OCI-LY7 (cell line): Measurements from ENCODE around the gene KLHL33. TPM values are rescaled to one million over a fixed set of nuclear protein-coding genes. Genes with fewer than 3 reads are reported as not detected.

Experiments
- BruUV-seq: library from RNA; stranded (reverse); fragments of 400-500 nt; replicated peaks from 2 replicates; lab custom pipeline; 2021; lab: Mats Ljungman, UMichigan
- CTCF ChIA-PET: fragments of 300-600 bp; sonication (Branson Sonifier 250); formaldehyde crosslinking; loops from one replicate; lab custom pipeline; 2022; ENCODE audit warnings: antibody characterized with exemption; ENCODE audit not compliant: unreplicated experiment; lab: Charles Lee
- POLR2A ChIA-PET: fragments of 300-600 bp; sonication (Branson Sonifier 250); formaldehyde crosslinking; loops from one replicate; lab custom pipeline; 2022; ENCODE audit warnings: antibody characterized with exemption; lab: Charles Lee
- DNase-seq: peaks from one replicate; pipeline ENCODE4 v3.0.0-alpha.2; 2015; ENCODE audit warnings: low spot score
- H2AFZ ChIP-seq: fragments of 200-600 bp; sonication (generic), shearing (Covaris generic); 2 replicates; pipeline ENCODE4 v1.6.1; 2014; ENCODE audit warnings: mild to moderate bottlenecking, antibody characterized with exemption, low read length, moderate library complexity
- H3K27ac ChIP-seq: fragments of 200-600 bp; sonication (generic); 2 replicates; pipeline ENCODE4 v1.5.1; 2014; ENCODE audit warnings: mixed run types, low read depth, mild to moderate bottlenecking, moderate library complexity, low read length, inconsistent platforms; ENCODE audit not compliant: poor library complexity, severe bottlenecking
- H3K36me3 ChIP-seq: fragments of 200-600 bp; sonication (generic); 2 replicates; pipeline ENCODE4 v1.6.1; 2014; ENCODE audit warnings: mild to moderate bottlenecking, antibody characterized with exemption, low read length, moderate library complexity, mixed read lengths; ENCODE audit not compliant: insufficient read depth
- H3K4me1 ChIP-seq: fragments of 200-600 bp; sonication (generic); 2 replicates; pipeline ENCODE4 v1.5.1; 2014; ENCODE audit warnings: mild to moderate bottlenecking, low read length; ENCODE audit not compliant: insufficient read depth, poor library complexity, severe bottlenecking
- H3K4me2 ChIP-seq: fragments of 200-600 bp; sonication (generic); 2 replicates; pipeline ENCODE4 v1.6.1; 2014; ENCODE audit warnings: mild to moderate bottlenecking, low read length
- H3K4me3 ChIP-seq: fragments of 200-600 bp; sonication (generic); 2 replicates; pipeline ENCODE4 v1.5.1; 2014; ENCODE audit warnings: mild to moderate bottlenecking, low read depth, low read length; ENCODE audit not compliant: poor library complexity, severe bottlenecking
- H3K79me2 ChIP-seq: fragments of 200-600 bp; sonication (generic); 2 replicates; pipeline ENCODE4 v1.6.1; 2016; ENCODE audit warnings: low read depth, mild to moderate bottlenecking, low read length, moderate library complexity, mixed read lengths; ENCODE audit not compliant: insufficient read depth
- H3K9me2 ChIP-seq: fragments of 200-600 bp; sonication (generic); 2 replicates; pipeline ENCODE4 v1.6.1; 2016; ENCODE audit warnings: mild to moderate bottlenecking, low read length, mixed read lengths; ENCODE audit not compliant: insufficient read depth
- H3K9me3 ChIP-seq: fragments of 200-600 bp; sonication (generic); 2 replicates; pipeline ENCODE4 v1.6.1; 2014; ENCODE audit warnings: mild to moderate bottlenecking, mixed run types, low read length, mixed read lengths
- H4K20me1 ChIP-seq: fragments of 200-600 bp; sonication (generic); 2 replicates; pipeline ENCODE4 v1.6.1; 2014; ENCODE audit warnings: mild to moderate bottlenecking, antibody characterized with exemption, low read length, moderate library complexity, mixed read lengths; ENCODE audit not compliant: insufficient read depth
- EZH2phosphoT487 ChIP-seq: fragments of 200-600 bp; sonication (generic); IDR thresholded peaks from 2 replicates; pipeline ENCODE4 v1.6.1; 2018; ENCODE audit warnings: low read depth, borderline replicate concordance, mild to moderate bottlenecking, mixed run types, antibody characterized with exemption, low read length, moderate library complexity, mixed read lengths
- intact Hi-C: fragments of 100-400 bp; cut with micrococcal nuclease; formaldehyde crosslinking; loops from one replicate; pipeline ENCODE4 v1.10.0; 2022; ENCODE audit not compliant: unreplicated experiment
- total RNA-seq, 2 experiments: library from RNA; depleted of rRNA in 1 of 2; stranded (reverse); fragments of >200 nt in 1 of 2; shearing (Covaris generic) in 1 of 2; gene quantifications; 2 replicates each; pipeline ENCODE4 v1.2.3, GENCODE V29; 2014 to 2022
- TF ChIP-seq, protein P1 (sequence below): fragments of 200-600 bp; sonication (generic); conservative IDR thresholded peaks from 2 replicates; pipeline ENCODE4 v1.5.1; 2014; ENCODE audit warnings: mild to moderate bottlenecking, antibody characterized with exemption, low read length, moderate library complexity, mixed read lengths

KLHL33 gene
- total RNA-seq, 2 experiments from 2014 or later = 0.11 TPM; not detected in 1

DNA sequence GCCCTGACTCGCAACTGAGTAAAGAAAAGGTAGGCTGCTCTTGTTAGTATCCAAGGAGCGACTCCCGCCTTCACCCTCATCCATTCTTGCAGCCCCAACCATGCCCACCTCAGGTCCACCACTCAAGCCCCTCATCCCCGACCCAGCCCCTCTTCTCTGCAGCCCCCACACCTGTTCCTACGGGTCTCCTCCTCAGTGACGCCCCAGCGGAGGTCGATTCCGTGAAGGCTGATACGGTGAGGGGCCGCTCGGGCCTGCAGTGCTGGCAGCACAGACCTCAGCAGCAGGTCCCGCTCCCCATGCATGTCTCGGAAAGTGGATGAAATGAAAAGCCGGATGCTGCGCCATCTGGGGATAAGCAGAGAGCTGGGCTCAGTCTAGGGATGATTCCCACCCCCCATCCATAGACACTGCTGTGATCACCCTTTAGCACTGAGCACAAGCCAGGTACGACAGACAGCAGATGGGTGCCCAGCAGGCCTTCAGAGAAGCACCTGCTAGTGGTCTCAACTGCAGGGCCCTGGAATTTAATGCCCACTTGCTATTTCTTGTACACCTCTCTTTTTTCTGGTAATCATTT lies 49.6 kb downstream of the KLHL33 start:
- TF ChIP-seq EZH2phosphoT487 = no peak
- TF ChIP-seq, protein P1, sequence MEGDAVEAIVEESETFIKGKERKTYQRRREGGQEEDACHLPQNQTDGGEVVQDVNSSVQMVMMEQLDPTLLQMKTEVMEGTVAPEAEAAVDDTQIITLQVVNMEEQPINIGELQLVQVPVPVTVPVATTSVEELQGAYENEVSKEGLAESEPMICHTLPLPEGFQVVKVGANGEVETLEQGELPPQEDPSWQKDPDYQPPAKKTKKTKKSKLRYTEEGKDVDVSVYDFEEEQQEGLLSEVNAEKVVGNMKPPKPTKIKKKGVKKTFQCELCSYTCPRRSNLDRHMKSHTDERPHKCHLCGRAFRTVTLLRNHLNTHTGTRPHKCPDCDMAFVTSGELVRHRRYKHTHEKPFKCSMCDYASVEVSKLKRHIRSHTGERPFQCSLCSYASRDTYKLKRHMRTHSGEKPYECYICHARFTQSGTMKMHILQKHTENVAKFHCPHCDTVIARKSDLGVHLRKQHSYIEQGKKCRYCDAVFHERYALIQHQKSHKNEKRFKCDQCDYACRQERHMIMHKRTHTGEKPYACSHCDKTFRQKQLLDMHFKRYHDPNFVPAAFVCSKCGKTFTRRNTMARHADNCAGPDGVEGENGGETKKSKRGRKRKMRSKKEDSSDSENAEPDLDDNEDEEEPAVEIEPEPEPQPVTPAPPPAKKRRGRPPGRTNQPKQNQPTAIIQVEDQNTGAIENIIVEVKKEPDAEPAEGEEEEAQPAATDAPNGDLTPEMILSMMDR = no peak
- Histone ChIP-seq H3K9me3 (no peaks in the 10 kb centered on the region), H3K36me3 (peaks cover 39% of the 10 kb centered on the region; the same call in 1 of the 2 replicates), H3K79me2 (no peaks in the 10 kb centered on the region), H3K4me3 (no peak overlapping the region), H2AFZ (no peak overlapping the region), H3K27ac (no peak overlapping the region), H3K4me2 (no peak overlapping the region), H4K20me1 (no peaks in the 10 kb centered on the region), H3K4me1 (no peaks in the 10 kb centered on the region), H3K9me2 (no peaks in the 10 kb centered on the region)
- BruUV-seq = no TSS peak
- intact Hi-C loops = no loop called here
- ChIA-PET POLR2A (no interaction called here), CTCF (no interaction called here)
- DNase-seq = no peak

GRCh38 chr14:20384886-20385285 lies 51.1 kb downstream of the KLHL33 start:
- H3K79me2 ChIP-seq = no peaks in the 10 kb centered on the region

GRCh38 chr14:20384321-20384720 lies 51.6 kb downstream of the KLHL33 start:
- Histone ChIP-seq H3K4me2 (no peak overlapping the region), H2AFZ (no peak overlapping the region), H3K9me2 (no peaks in the 10 kb centered on the region), H3K9me3 (no peaks in the 10 kb centered on the region), H4K20me1 (no peaks in the 10 kb centered on the region), H3K36me3 (peaks cover 41% of the 10 kb centered on the region; the same call in 1 of the 2 replicates), H3K4me3 (no peak overlapping the region), H3K4me1 (no peaks in the 10 kb centered on the region), H3K27ac (no peak overlapping the region), H3K79me2 (no peaks in the 10 kb centered on the region)
- intact Hi-C loops = no loop called here
- TF ChIP-seq EZH2phosphoT487 = no peak
- TF ChIP-seq, protein P1 = no peak
- ChIA-PET POLR2A (no interaction called here), CTCF (no interaction called here)
- DNase-seq = no peak
- no TSS peak for BruUV-seq

More at GRCh38 chr14:20384886-20385285, 51.1 kb downstream of the KLHL33 start:
- DNase-seq = no peak
- Histone ChIP-seq H3K4me3 (no peak overlapping the region), H3K9me3 (no peaks in the 10 kb centered on the region), H2AFZ (no peak overlapping the region), H3K4me2 (no peak overlapping the region), H4K20me1 (no peaks in the 10 kb centered on the region), H3K9me2 (no peaks in the 10 kb centered on the region), H3K4me1 (no peaks in the 10 kb centered on the region), H3K36me3 (peaks cover 35% of the 10 kb centered on the region; the same call in 1 of the 2 replicates), H3K27ac (no peak overlapping the region)
- ChIA-PET CTCF (no interaction called here), POLR2A (interaction anchor here (0.7 to 1.1 kb wide), 3 partner anchors 12 to 354 kb away, joined by 3 to 4 read pairs (median 3); no protein-coding TSS in a partner anchor)
- no TSS peak for BruUV-seq
- intact Hi-C loops = no loop called here
- TF ChIP-seq, protein P1 = no peak
- TF ChIP-seq EZH2phosphoT487 = no peak
